Fibroblast of villous mesenchyme (primary cell): ENCODE measurements around the gene GRIK4. TPM values are rescaled to one million over a fixed set of nuclear protein-coding genes. Genes with fewer than 3 reads are reported as not detected.
"Not testable (repeated sequence)": the region's sequence is repeated elsewhere in the genome, so short reads cannot be mapped to it uniquely, and the experiment has no call there.

Experiments used
- DNase-seq: peaks from one replicate; pipeline ENCODE4 v3.0.0-alpha.2; 2010; ENCODE audit warnings: low read depth
- H3K4me3 ChIP-seq: 2 replicates; pipeline ENCODE4 v1.5.1; 2011; ENCODE audit warnings: low read depth, mild to moderate bottlenecking, low read length
- CTCF ChIP-seq: IDR thresholded peaks from 2 replicates; pipeline ENCODE4 v1.5.1; 2012; ENCODE audit warnings: low read depth, mild to moderate bottlenecking, low read length; ENCODE audit not compliant: insufficient read depth
- total RNA-seq: library from RNA; depleted of rRNA; stranded (reverse); fragments of >200 nt; gene quantifications from 2 replicates; pipeline ENCODE4 v1.2.3, GENCODE V29; 2012

Gene GRIK4
- total RNA-seq, 1 donor = under 0.01 TPM

DNA sequence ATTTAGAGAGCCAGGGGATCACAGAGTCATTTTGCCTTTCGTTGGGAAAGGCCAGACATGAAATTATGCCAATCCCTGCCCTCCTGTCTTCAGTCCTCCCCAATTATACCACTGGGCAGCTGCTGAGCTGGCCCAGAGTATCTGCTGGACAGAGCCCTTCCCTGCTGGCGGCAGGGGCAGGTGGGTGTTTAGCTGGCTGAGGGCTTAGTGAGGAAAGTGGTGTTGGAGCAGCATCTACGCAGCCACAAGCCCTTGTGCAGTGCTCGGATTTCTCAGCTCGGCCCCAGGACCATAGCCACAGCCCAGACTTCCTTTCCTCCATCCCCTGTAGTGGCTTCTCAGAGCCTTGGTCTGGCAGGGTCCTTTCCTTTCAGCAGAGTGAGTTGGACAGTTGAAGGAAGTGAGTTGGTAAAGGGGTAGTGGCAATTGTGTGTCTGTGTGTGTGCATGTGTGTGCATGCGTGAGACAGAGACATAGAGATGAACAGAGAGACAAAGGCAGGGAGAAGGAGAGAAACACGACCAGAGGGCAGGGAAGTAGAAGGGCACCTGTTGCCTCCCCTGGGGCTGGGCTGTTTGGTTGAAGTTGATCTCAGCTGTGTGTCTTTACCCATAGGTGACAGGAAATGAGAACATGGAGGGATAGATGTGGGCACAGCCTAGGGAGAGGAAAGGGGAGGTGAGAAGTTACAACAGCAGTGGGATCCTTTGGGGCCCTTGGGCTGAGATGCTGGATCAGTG, 66.2 kb downstream of the GRIK4 start:
- DNase-seq = no peak
- H3K4me3 ChIP-seq = no peak overlapping the region
- no peak for TF ChIP-seq CTCF

DNA sequence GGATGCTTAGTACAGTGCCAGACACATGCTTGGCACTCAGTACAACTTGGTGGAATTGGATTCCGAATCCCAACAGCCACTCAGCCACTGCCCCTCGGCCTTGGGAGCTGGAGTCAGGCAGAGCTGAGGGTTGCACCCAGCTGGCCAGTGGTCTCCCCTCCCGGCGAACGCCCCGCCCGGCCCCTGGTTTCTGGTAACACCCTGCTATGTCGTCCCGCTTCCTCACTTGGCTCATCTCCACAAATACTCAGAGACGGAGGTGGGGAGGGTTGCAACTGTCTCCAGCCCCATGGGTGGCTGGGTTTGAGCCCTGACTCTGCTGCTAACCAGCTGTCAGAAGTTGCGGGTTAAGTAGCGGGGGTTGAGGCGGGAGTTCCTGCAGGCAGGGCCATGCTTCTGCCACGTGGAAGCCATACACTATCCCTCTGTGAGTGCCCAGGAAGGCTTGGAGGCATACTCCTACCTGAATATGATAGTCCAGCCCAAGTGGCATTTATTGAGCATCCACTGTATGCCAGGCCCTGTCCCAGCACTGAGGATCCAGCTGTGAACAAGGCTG, 67.1 kb downstream of the GRIK4 start:
- no peak for DNase-seq
- no peak overlapping the region for H3K4me3 ChIP-seq
- TF ChIP-seq CTCF = no peak

DNA sequence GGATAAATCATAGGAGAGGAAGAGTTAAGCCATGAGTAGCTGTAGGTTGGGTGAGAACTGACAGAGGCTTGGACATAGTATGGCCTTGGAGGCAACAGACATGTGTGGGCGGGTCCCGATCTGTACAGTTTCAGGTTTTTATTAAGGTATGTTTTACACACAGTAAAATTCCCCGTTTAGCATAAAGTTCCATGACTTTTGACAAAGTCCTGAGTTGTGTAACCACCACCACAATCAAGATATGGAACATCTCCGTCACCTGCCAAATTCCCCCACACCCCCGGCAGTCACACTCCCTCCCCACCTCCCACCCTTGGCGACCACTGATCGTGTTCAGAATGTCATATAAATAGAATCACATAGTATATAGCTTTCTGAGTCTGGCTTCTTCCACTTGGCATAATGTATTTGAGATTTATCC, 68.1 kb downstream of the GRIK4 start:
- DNase-seq = no peak
- no peak for TF ChIP-seq CTCF
- H3K4me3 ChIP-seq = no peak overlapping the region

DNA sequence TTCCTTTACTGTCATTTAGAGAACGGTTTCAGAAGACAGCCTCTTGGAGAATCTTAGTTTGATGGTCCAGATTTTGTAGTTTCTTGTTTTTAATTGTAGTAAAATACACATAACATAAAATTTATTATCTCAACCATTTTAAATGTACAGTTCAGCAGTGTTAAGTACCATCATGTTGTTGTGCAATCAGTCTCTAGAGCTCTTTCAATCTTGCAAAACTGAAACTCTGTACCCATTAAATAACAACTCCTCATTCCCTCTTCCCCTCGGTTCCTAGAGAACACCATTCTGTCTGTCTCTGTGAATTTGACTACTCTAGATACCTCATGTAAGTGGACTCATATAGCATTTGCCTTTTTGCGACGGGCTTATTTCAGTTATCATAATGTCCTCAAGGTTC, 69.8 kb downstream of the GRIK4 start:
- no peak for TF ChIP-seq CTCF
- DNase-seq = peak; percentile 6

DNA sequence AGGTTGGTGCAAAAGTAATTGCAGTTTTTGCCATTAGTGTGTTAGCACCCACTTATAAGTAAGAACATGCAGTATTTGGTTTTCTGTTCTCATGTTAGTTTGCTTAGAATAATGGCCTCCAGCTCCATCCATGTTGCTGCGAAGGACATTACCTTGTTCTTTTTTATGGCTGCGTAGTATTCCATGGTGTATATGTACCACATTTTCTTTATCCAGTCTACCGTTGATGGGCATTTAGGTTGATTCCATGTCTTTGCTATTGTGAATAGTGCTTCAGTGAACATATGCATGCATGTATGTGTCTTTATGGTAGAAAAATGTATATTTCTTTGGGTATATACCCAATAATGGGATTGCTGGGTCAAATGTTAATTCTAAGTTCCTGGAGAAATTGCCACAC, 71.0 kb downstream of the GRIK4 start:
- not testable (repeated sequence) for DNase-seq, H3K4me3 ChIP-seq

More for the DNA sequence above, 69.8 kb downstream of the GRIK4 start:
- H3K4me3 ChIP-seq = no peak overlapping the region

DNA sequence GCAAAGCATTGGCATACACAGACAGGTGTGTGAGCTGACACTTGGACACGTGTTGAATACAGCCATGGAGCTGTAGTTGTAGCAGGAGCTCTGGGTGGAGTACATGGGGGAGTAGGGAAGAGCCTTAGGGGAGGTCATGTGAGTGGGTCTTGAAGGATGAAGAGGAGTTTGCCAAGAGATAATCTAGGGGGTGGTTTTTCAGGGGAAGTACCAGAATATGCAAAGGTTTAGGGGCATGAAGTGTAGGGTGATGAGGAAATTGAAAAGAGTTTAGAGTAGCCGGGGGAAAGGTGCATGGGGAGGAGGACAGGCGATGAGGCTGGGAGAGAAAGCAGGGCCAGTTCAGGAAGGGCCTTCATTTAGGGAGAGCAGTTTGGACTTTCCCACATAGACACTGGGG, 74.5 kb downstream of the GRIK4 start:
- DNase-seq = no peak
- H3K4me3 ChIP-seq = no peak overlapping the region
- no peak for TF ChIP-seq CTCF

DNA sequence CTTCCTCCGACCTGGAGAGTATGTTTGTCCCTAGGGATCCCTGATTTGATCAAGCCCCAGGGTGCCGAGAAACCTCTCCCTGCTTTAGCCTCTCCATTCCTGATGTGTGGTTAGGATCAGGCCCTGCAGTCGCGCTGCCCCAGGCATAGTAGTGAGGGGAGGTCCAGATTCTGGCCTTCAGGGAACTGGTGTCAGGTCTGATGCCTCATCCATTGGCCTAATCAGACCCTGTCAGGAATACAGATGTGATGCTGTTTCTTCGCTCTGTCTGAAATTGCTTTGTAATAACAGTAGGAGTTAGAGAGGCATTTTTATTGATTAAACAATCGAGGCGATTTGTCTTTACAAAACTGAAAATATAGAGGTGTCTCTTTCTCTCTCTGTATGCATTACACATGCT, 75.2 kb downstream of the GRIK4 start:
- no peak for TF ChIP-seq CTCF

More for the DNA sequence above, 75.2 kb downstream of the GRIK4 start:
- no peak overlapping the region for H3K4me3 ChIP-seq
- DNase-seq = no peak
